Measurements from ENCODE around the gene CTNNA3.

Gene CTNNA3

DNA sequence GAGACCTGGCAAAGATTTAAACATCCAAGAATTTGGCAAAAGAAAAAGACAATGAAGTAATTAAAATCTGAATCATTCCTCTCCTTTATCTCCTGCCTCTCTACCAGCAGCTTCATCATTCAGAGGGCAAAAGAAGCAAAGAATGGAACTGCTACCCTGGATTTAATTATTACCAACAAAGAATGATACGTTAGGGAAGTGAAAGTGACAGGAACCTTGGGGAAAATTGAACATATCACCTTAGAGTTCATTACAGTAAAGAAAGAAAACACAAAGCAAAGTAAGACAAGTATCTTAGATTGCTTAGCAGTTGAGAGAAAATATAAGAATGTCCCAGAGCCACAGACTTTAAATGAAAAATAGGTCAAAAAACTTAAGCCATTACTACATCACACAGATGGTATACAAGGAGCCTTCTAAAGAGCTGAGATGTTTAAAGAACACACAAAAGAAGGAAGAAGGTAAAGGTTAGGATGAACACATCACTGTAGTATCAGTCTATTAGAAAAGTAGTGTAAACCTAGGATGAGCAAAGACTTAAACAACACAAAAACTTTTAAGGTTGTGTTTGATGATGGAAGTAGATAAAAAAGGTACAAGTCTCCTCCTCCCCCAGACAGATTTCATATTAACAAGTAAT, 17.5 kb downstream of the CTNNA3 start:
- in situ Hi-C loops (cut with MboI; ENCODE audit: low pct_unique_long_range_greater_than_20kb, low sequenced_read_pairs, unreplicated experiment): no loop called here
- DNase-seq (ENCODE audit: low spot score): no peak
- TF ChIP-seq, protein P1, sequence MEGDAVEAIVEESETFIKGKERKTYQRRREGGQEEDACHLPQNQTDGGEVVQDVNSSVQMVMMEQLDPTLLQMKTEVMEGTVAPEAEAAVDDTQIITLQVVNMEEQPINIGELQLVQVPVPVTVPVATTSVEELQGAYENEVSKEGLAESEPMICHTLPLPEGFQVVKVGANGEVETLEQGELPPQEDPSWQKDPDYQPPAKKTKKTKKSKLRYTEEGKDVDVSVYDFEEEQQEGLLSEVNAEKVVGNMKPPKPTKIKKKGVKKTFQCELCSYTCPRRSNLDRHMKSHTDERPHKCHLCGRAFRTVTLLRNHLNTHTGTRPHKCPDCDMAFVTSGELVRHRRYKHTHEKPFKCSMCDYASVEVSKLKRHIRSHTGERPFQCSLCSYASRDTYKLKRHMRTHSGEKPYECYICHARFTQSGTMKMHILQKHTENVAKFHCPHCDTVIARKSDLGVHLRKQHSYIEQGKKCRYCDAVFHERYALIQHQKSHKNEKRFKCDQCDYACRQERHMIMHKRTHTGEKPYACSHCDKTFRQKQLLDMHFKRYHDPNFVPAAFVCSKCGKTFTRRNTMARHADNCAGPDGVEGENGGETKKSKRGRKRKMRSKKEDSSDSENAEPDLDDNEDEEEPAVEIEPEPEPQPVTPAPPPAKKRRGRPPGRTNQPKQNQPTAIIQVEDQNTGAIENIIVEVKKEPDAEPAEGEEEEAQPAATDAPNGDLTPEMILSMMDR (IDR thresholded peaks at IDR 0.05; ENCODE audit: extremely low read depth, insufficient read depth, missing control alignments): no peak

DNA sequence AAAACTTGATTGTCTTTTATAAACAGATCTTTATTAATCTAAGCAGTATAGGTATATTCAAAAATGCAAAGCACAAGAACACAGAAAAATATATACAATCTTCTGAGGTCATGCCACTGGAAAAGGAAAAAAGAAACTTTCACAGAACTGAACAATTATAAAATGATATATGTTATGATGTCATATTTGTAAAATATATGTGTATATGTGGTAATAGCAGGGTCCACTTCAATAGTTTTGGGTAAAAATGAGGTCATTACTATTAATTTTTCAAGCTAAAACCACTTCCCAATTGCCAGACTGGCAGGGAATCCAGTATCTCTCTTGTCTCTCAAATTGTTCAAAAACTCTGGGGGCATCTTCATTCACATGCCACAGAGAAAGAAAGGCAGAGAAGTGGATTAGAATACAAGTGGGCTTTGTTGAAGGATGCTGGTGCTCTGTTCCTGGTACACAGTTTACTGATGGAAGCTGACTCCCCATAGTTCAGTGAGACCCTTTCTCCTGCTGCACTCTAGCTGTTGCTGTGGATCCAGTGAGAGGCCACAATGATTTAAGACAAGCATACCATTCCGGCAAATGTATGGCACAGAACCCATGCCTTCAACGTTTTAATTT, 19.7 kb downstream of the CTNNA3 start:
- TF ChIP-seq, protein P1 (IDR thresholded peaks at IDR 0.05; ENCODE audit: extremely low read depth, insufficient read depth, missing control alignments): no peak
- in situ Hi-C loops (cut with MboI; ENCODE audit: low pct_unique_long_range_greater_than_20kb, low sequenced_read_pairs, unreplicated experiment): no loop called here
- DNase-seq (ENCODE audit: low spot score): no peak

DNA sequence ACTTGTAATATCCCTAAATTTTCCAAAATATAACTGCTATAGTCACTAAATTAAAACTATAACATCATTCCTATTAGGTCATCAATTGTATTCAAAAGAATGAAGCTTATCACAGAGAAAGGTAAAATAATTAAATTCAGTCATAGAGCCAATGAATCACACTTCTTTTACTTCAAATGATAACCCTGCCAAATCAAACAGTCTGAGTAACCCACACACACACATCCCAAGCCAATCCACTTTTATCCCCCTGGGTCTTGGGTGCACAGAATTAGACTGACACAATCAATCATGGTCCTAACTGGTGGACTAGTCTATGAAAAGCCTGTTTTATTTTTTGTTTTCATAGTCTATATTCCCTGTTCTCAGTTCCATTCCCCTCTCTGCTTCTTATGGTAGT, 25.6 kb downstream of the CTNNA3 start:
- in situ Hi-C loops (cut with MboI; ENCODE audit: low pct_unique_long_range_greater_than_20kb, low sequenced_read_pairs, unreplicated experiment): no loop called here
- TF ChIP-seq, protein P1 (IDR thresholded peaks at IDR 0.05; ENCODE audit: extremely low read depth, insufficient read depth, missing control alignments): no peak
- DNase-seq (ENCODE audit: low spot score): no peak

DNA sequence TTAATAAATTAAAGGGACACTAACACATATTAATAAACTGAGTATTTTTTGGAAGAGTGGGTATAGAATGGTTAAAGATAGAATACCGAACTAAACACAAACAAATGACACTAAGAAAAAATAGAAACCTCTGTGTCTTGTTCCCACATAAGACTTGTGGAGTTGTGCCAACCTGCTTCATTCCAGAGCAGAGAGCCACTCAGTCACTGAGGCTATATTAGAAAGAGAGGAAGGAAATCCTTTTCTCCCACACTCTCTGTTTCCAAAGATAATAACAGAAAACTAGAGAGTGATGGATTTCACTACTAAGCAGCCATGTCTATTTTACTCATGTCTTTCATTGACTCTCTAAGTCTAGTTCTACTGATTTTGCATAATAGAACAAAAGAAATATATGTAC, 26.0 kb downstream of the CTNNA3 start:
- TF ChIP-seq, protein P1 (IDR thresholded peaks at IDR 0.05; ENCODE audit: extremely low read depth, insufficient read depth, missing control alignments): no peak
- DNase-seq (ENCODE audit: low spot score): no peak
- in situ Hi-C loops (cut with MboI; ENCODE audit: low pct_unique_long_range_greater_than_20kb, low sequenced_read_pairs, unreplicated experiment): no loop called here

DNA sequence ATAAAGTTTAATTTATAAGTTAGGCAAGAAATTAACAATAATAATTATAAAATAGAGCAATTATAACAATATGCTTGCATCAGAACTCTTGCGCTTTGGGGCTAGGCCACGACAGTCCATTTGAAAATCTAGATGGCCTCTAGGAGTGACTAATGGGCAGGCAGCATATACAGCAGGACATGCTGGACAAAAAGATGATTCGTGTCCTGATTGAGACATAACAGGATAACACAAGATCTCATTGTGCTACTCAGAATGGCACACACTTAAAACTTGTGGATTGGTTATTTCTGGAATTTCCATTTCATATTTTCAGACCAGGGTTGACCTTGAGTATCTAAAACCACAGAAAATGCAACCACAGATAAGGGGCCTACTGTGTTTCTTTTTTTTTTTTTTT, 27.5 kb downstream of the CTNNA3 start:
- in situ Hi-C loops (cut with MboI; ENCODE audit: low pct_unique_long_range_greater_than_20kb, low sequenced_read_pairs, unreplicated experiment): no loop called here
- no peak for DNase-seq (ENCODE audit: low spot score)
- TF ChIP-seq, protein P1 (IDR thresholded peaks at IDR 0.05; ENCODE audit: extremely low read depth, insufficient read depth, missing control alignments): no peak

DNA sequence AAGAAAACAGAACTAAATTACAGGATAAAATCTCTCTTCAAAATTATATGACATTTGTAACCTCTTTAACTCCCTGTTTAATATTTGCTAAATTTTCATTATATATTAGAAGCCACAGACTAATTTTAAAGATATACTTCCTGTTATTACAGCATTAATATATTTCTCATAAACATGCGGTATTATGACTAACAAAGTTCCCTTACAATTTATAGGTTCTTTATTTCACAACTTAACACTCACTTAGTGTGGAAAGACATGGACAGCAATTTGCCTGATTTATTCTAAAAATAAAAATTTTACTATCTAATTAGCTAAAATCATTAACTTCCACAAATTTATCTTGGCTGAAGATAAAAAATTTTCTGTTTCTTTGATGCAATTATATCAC, 29.0 kb downstream of the CTNNA3 start:
- in situ Hi-C loops (cut with MboI; ENCODE audit: low pct_unique_long_range_greater_than_20kb, low sequenced_read_pairs, unreplicated experiment): no loop called here
- TF ChIP-seq, protein P1 (IDR thresholded peaks at IDR 0.05; ENCODE audit: extremely low read depth, insufficient read depth, missing control alignments): no peak
- DNase-seq (ENCODE audit: low spot score): no peak
